Measurements from ENCODE around the gene PPM1N.

PPM1N gene

DNA sequence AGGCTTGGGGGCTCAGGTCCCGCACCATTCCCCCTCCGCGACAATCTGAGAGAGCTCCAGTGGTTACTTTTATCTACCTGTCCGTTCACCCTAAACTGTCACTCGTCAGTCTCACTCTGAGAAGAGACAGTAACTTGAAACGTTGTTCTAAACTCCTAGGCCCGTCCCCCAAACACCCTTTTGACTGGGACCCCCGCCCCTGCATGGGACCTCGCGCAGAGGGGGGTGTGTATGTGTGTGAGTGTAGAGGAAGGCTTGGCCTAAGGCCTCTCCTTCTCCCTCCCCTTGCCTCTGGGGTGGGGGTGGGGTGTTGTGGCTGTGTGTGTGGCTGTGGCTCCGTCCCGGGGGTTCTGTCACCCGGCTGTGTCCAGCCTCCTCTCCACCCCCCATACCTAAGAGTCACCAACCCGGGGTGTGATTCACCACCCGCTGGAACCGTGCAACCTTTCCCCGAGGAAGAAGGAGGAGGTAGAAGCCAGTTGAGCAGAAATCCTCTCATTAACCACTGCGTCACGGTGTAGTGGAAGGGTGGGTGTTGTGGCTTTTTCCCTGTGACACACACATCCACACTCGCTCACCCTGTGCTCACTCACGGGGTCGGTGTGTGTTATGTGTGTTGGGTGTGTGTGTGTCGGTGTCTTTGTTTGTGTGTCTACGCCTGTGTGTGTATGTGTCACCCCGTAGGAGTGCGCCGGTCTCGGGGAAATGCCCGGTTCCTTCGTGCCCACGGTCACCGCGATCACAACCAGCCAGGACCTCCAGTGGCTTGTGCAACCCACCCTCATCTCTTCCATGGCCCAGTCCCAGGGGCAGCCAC is 28.1 kb upstream of the PPM1N start:
- in situ Hi-C loops (cut with HindIII; ENCODE audit: low sequenced_read_pairs), result loop anchor here (5.0 kb wide), 1 partner anchor 37 kb away; the partner anchor contains the start of gene VASP

DNA sequence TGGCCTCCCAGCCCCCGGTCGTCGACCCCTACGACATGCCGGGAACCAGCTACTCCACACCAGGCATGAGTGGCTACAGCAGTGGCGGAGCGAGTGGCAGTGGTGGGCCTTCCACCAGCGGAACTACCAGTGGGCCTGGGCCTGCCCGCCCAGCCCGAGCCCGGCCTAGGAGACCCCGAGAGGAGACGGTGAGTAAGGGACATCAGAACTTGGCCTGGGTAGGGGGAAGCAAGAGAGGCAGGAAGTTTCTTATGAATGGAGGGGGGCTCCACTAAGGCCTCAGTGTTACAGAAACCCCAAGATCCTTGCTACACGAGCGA is 27.5 kb upstream of the PPM1N start:
- in situ Hi-C loops (cut with HindIII; ENCODE audit: low sequenced_read_pairs), result no loop called here

DNA sequence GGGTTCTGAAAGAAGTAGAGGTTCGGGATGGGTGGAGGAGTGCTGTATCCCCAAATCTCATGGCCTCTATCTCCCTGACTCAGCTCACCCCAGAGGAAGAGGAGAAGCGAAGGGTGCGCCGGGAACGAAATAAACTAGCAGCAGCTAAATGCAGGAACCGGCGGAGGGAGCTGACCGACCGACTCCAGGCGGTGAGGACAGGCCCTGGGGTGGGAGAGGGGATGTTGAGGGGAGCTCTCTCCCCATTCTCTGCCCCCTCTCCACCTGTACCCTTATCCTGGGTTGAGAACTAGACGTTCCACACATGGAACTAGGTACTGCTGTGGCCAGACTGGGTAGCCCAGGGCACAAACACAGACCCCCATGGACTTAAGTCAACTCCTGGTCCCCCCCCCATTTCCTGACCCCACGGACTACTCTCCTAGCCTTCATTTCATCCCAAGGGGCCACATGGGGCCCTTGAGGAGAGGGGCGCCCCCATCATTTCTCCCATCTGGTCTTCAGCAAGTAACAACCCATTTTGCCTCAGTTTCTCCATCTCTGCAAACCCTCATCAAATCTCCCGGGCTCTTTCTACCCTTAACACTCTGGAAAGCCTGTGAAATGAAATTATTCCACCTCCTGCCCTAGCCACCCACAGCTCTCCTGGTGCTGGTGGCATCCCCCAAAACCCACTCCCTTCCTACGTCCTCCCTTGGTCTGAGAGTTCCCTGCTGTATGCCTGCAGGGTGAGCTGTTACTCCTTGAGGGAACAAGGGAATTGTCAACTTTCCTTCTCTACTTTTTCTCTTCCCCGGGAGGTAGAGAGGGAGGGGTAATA is 26.9 kb upstream of the PPM1N start:
- in situ Hi-C loops (cut with HindIII; ENCODE audit: low sequenced_read_pairs), result no loop called here

- in situ Hi-C loops (cut with HindIII; ENCODE audit: low sequenced_read_pairs), result no loop called here
These were observed 26.2 kb upstream of the PPM1N start for GRCh38 chr19:45471931-45472562.

- in situ Hi-C loops (cut with HindIII; ENCODE audit: low sequenced_read_pairs), result no loop called here
These were observed 25.5 kb upstream of the PPM1N start for GRCh38 chr19:45472563-45473366.

DNA sequence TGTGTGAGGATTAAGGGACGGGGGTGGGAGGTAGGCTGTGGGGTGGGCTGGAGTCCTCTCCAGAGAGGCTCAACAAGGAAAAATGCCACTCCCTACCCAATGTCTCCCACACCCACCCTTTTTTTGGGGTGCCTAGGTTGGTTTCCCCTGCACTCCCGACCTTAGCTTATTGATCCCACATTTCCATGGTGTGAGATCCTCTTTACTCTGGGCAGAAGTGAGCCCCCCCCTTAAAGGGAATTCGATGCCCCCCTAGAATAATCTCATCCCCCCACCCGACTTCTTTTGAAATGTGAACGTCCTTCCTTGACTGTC is 24.9 kb upstream of the PPM1N start:
- in situ Hi-C loops (cut with HindIII; ENCODE audit: low sequenced_read_pairs), result no loop called here

GRCh38 chr19:45473682-45474605 is 24.3 kb upstream of the PPM1N start:
- in situ Hi-C loops (cut with HindIII; ENCODE audit: low sequenced_read_pairs), result no loop called here

- in situ Hi-C loops (cut with HindIII; ENCODE audit: low sequenced_read_pairs), result loop anchor here (5.0 kb wide), 1 partner anchor 33 kb away; no protein-coding TSS in a partner anchor
These were observed 23.4 kb upstream of the PPM1N start for GRCh38 chr19:45474606-45475521.

DNA sequence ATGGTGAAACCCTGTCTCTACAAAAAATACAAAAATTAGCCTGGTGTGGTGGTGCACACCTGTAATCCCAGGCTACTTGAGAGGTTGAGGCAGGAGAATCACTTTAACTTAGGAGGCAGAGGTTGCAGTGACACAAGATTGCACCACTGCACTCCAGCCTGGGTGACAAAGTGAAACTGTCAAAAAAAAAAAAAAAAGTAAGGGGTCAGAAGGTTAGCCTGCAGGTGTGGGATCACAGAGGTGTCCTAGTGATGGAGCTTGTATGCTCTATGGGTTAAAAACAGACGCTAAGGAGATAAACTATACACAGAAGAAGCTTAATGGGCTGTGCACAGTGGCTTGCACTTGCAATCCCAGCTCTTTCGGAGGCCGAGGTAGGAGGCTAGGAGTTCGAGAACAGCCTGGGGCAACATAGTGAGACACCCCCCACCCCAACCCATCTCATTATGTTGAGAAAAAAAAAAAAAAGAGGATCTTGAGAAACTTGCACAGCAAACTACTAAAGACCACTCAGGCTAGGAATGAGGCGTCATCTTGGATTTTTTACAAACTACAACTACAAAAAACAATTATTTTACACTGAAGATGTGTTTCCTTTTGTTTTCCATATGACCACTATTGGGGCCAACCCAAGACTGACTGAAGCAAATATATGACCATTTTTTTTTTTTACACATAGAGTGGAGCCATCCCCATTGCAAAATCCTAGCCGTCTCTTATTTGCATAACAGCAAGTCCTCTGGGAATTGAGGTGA is 22.5 kb upstream of the PPM1N start:
- in situ Hi-C loops (cut with HindIII; ENCODE audit: low sequenced_read_pairs), result loop anchor here (5.0 kb wide), 1 partner anchor 33 kb away; no protein-coding TSS in a partner anchor

GRCh38 chr19:45476304-45476703 is 21.9 kb upstream of the PPM1N start:
- in situ Hi-C loops (cut with HindIII; ENCODE audit: low sequenced_read_pairs), result loop anchor here (5.0 kb wide), 1 partner anchor 34 kb away; no protein-coding TSS in a partner anchor

DNA sequence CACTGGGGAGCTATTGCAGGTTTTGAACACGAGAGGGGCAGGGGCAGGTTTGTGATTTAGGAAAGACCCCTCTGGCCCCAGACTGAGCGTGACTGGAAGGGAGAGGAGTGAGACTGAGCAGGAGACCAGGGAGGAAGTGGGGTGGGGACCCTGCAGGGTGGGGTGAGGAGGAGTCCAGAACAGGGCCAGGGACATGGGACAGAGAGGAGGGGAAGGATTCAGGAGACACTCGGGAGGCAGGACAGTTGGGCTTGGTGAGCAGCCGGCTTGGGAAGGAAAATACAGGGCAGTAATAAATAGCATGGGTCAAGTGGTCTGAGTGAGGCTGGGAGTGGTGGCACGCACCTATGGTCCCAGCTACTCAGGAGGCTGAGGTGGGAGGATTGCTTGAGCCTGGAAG is 21.1 kb upstream of the PPM1N start:
- in situ Hi-C loops (cut with HindIII; ENCODE audit: low sequenced_read_pairs), result loop anchor here (5.0 kb wide), 1 partner anchor 35 kb away; no protein-coding TSS in a partner anchor

- in situ Hi-C loops (cut with HindIII; ENCODE audit: low sequenced_read_pairs), result loop anchor here (5.0 kb wide), 1 partner anchor 36 kb away; no protein-coding TSS in a partner anchor
These were observed 20.4 kb upstream of the PPM1N start for GRCh38 chr19:45477713-45478453.

DNA sequence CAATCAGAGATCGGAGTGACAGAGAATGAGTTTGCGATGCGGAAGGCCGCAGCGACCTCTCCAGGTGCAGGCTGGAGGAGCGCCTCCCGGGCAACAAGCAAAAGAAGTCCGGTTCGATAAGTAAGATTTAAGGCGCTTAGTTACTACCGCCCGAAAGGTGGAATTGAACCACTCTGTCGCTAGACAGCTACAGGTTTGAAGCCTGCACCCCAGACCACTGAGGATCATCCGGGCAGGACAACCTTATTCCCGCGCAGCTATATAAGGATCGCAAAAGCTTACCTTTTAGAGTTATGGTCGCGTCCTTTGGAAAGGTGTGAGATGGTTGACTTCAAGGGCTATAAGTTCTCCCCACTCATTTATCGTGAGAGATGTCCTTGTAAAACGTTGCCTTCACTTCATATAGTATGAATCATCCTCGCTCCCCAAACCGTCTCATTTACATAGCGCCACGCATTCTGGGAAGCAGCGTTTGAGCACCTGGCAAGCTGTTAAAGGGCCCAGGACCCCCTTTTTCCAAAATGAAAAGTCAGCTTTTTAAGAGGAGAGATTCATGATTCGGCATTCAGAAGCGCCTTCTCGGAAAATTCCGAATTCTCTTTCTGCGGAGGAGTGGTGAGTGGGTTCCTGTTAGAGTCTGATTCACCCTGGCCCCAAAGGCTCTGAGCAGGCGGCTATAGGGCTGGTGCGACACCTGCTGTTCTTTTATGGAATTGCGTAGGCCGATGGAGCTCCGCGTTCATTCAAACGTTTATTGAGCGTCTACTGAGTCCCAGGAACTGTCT is 19.6 kb upstream of the PPM1N start:
- in situ Hi-C loops (cut with HindIII; ENCODE audit: low sequenced_read_pairs), result loop anchor here (5.0 kb wide), 1 partner anchor 36 kb away; no protein-coding TSS in a partner anchor

DNA sequence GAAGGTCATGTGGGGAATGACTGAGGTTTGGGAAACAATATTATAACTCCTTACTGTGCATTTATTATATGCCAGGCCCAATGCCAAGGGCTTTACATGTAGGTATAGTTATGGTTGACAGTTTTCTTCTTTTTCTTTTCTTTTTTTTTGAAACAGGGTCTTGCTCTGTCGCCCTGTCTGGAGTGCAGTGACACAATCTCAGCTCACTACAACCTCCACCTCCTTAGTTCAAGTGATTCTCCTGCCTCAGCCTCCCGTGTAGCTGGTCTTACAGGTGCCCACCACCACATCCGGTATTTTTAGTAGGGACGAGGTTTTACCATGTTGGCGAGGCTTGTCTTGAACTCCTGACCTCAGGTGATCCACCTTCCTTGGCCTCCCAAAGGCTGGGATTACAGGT is 15.2 kb upstream of the PPM1N start:
- in situ Hi-C loops (cut with HindIII; ENCODE audit: low sequenced_read_pairs), result no loop called here

DNA sequence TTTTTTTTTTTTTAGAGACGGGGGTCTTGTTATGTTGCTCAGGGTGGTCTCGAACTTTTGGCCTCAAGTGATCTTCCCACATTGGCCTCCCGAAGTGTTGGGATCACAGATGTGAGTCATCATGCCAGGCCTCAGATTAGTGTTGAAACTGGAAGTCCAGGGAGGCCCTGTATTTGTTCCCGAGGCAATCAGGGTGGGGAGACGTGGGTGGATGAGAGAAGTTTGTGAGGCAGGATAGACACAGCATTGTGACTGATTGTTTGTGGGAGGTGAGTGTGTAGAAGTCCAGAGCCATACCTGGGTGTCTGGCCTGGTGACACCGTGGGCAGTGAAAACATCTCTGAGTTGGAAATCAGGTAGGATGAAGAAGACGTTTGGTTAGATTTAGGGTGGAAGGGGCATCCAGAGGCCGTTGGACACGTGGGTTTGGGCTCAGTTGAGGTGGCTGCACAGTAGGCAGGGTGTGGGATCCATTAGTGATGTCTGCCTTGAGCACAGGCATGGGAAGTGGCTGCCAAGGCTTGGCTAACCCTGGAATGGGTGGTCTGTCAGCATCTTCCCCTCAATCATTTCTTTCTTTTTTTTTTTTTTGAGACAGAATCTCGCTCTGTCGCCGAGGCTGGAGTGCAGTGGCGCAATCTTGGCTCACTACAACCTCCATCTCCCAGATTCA is 13.8 kb upstream of the PPM1N start:
- in situ Hi-C loops (cut with HindIII; ENCODE audit: low sequenced_read_pairs), result no loop called here

All from endothelial cell of hepatic sinusoid (primary cell).